Gastroesophageal sphincter (tissue), 4 donors: ENCODE data around the gene FRMD5. TPM values are rescaled to one million over a fixed set of nuclear protein-coding genes. Genes with fewer than 3 reads are reported as not detected.

ENCODE experiments used
- ATAC-seq: fragments of 150-250 bp; one replicate; pipeline ENCODE4 v1.9.1; 2016; ENCODE audit warnings: mild to moderate bottlenecking, moderate library complexity
- H3K27ac ChIP-seq, 4 donors: fragments of 200-600 bp; sonication (generic) in 3 of 4; 1 replicate in 3 of 4; 2 replicates in 1 of 4; pipeline ENCODE4 v1.5.1; 2016 to 2019
- H3K27me3 ChIP-seq: fragments of 200-600 bp; sonication (generic); one replicate; pipeline ENCODE4 v1.5.1; 2019
- H3K36me3 ChIP-seq, 2 donors: fragments of 200-600 bp; sonication (generic); one replicate each; pipeline ENCODE4 v1.5.1; 2019; ENCODE audit warnings: control low read depth in 1 of 2
- H3K4me1 ChIP-seq, 3 donors: fragments of 200-600 bp; sonication (generic); 1 replicate in 2 of 3; 2 replicates in 1 of 3; pipeline ENCODE4 v1.5.1; 2016 to 2019; ENCODE audit warnings: control low read depth in 2 of 3
- H3K4me3 ChIP-seq, 2 donors: fragments of 200-600 bp; sonication (generic); one replicate each; pipeline ENCODE4 v1.5.1; 2019; ENCODE audit warnings: mild to moderate bottlenecking in 1 of 2, moderate library complexity in 1 of 2
- H3K9me3 ChIP-seq, 3 donors: fragments of 200-600 bp; sonication (generic); one replicate each; pipeline ENCODE4 v1.5.1; 2017 to 2019; ENCODE audit warnings: control low read depth in 2 of 3
- EP300 ChIP-seq: sonication (generic); formaldehyde crosslinking; IDR thresholded peaks from one replicate; pipeline ENCODE4 v1.6.1; 2017; ENCODE audit warnings: antibody characterized with exemption, mild to moderate bottlenecking
- POLR2A ChIP-seq, 2 donors: fragments of 450-650 bp; IDR thresholded peaks; one replicate each; pipeline ENCODE4 v1.6.1; 2017; ENCODE audit warnings: antibody characterized with exemption in 2 of 2, mild to moderate bottlenecking in 2 of 2, moderate library complexity in 1 of 2
- POLR2AphosphoS5 ChIP-seq: sonication (generic); formaldehyde crosslinking; IDR thresholded peaks from one replicate; pipeline ENCODE4 v1.6.1; 2017; ENCODE audit warnings: antibody characterized with exemption
- WGBS, 2 donors: methylation state at CpG; one replicate each; pipeline ENCODE4 v1.1.5; 2018; ENCODE audit warnings: low coverage in 1 of 2; 5-methylcytosine and 5-hydroxymethylcytosine counted together
- total RNA-seq, 4 donors: library from RNA; depleted of rRNA; stranded (reverse); fragments of >200 nt; gene quantifications; one replicate each; pipeline ENCODE4 v1.1.0, GENCODE V29; 2016
- TF ChIP-seq, protein P1 (sequence below), 4 experiments: fragments of 200-600 bp in 2 of 4; fragments of 450-650 bp in 2 of 4; sonication (generic) in 1 of 4; IDR thresholded peaks; one replicate each; pipeline ENCODE4 v1.5.1; 2017 to 2019; ENCODE audit warnings: antibody characterized with exemption in 4 of 4, mild to moderate bottlenecking in 2 of 4, moderate library complexity in 2 of 4

Gene FRMD5
- total RNA-seq, 4 donors from 2014 or later, result 0.47 to 1.2 (median 0.90) TPM

DNA sequence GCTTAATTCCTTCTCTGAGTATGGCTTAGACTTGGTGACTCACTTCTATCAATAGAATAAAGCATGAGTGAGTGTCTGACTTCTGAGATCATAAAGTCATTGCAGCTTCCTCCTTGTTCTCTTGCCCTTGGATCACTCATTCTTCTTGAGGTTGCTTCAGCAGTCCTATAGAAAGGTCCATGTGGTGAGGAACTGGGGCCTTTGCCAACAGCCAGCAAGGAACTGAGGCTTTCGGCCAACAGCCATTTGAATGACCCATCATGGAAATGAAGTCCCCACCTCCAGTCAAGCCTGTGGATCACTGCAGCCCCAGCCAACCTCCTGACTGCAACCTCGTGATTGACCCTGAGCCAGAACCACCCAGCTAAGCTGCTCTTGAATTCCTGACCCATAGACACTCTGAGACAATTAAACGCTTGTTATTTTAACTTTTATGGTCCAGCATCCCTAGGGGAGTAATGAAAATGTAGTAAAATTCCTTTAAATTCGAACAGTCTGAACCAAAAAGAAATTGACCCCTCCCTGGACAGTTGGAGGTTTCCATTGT lies 283.8 kb downstream of the FRMD5 start:
- 58 to 95% methylated on average over 3 to 4 of the region's 4 CpGs for WGBS, 2 donors
- TF ChIP-seq POLR2A (IDR thresholded peaks at IDR 0.05) (no peak), POLR2AphosphoS5 (no peak), EP300 (no peak)
- TF ChIP-seq, protein P1, sequence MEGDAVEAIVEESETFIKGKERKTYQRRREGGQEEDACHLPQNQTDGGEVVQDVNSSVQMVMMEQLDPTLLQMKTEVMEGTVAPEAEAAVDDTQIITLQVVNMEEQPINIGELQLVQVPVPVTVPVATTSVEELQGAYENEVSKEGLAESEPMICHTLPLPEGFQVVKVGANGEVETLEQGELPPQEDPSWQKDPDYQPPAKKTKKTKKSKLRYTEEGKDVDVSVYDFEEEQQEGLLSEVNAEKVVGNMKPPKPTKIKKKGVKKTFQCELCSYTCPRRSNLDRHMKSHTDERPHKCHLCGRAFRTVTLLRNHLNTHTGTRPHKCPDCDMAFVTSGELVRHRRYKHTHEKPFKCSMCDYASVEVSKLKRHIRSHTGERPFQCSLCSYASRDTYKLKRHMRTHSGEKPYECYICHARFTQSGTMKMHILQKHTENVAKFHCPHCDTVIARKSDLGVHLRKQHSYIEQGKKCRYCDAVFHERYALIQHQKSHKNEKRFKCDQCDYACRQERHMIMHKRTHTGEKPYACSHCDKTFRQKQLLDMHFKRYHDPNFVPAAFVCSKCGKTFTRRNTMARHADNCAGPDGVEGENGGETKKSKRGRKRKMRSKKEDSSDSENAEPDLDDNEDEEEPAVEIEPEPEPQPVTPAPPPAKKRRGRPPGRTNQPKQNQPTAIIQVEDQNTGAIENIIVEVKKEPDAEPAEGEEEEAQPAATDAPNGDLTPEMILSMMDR (IDR thresholded peaks at IDR 0.05), result no peak
- ATAC-seq, result no peak

DNA sequence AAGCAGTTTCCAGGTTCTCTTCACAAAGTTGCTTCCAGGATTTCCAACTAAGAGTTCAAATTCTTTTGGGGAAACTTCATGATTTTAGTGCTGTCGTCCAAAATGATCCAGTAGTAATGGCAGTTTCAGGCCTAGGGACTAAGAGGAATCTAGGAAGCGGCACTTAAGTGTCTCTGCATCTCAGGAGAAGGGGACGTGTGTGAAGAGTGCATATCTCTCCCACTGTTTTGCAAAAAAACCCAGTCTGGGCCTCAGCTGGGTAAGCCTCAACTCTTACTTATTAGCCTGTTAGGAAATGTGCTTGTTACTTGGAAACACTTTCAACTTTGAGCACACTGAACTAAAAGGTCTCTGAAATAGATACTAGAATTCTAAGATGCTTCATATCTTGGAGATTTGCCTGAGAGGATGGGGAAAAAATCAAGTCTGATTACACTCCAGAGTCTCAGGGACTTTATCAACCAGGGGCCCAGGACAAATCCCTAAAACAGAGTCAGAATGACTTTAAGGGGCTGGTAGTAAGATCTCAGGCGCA lies 286.5 kb downstream of the FRMD5 start:
- 80 to 92% methylated on average over 4 of the region's 4 CpGs for WGBS, 2 donors
- no peaks in the 10 kb centered on the region for H3K36me3 ChIP-seq
- H3K27me3 ChIP-seq, result no peaks in the 10 kb centered on the region
- no peak for ATAC-seq
- TF ChIP-seq POLR2AphosphoS5, result no peak
- TF ChIP-seq EP300, result no peak
- TF ChIP-seq POLR2A (IDR thresholded peaks at IDR 0.05), result no peak
- TF ChIP-seq, protein P1 (IDR thresholded peaks at IDR 0.05), result no peak
- peaks cover 0 to 8% (median 0%) of the 10 kb centered on the region in 3 donors for H3K4me1 ChIP-seq
- H3K4me3 ChIP-seq, result no peak overlapping the region
- no peaks in the 10 kb centered on the region for H3K9me3 ChIP-seq
- no peak overlapping the region for H3K27ac ChIP-seq

More for the DNA sequence above, 283.8 kb downstream of the FRMD5 start:
- Histone ChIP-seq H3K4me3 (no peak overlapping the region), H3K27me3 (no peaks in the 10 kb centered on the region), H3K9me3 (no peaks in the 10 kb centered on the region), H3K4me1 (no peaks in the 10 kb centered on the region), H3K36me3 (no peaks in the 10 kb centered on the region), H3K27ac (no peak overlapping the region)

DNA sequence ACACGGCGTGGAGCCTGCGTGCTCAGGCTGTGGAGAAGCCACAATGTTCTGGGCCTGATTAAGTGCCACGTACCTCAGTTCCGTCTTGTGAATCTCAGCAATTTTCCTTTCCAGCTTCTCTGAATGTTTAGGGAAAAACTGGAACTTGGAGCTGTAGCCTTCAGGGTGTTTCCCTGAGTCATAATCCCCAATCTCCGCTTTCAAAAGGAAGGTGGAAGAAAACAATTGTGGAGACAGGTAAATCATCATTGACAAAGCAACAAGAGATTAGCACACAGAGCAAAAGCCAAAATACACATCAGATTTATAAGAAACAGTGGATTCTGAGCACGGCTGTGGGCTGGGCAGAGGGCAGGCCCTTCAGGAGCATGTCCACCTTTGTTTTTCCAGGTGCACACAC lies 289.3 kb downstream of the FRMD5 start:
- Histone ChIP-seq H3K9me3 (no peaks in the 10 kb centered on the region), H3K4me1 (peaks cover 0 to 8% (median 0%) of the 10 kb centered on the region in 3 donors), H3K36me3 (no peaks in the 10 kb centered on the region), H3K4me3 (no peak overlapping the region), H3K27me3 (no peaks in the 10 kb centered on the region), H3K27ac (no peak overlapping the region)
- TF ChIP-seq EP300 (no peak), POLR2AphosphoS5 (no peak), POLR2A (IDR thresholded peaks at IDR 0.05) (no peak)
- TF ChIP-seq, protein P1 (IDR thresholded peaks at IDR 0.05), result no peak
- ATAC-seq, result no peak
- WGBS, 2 donors, result 91 to 96% methylated on average over 4 of the region's 7 CpGs

DNA sequence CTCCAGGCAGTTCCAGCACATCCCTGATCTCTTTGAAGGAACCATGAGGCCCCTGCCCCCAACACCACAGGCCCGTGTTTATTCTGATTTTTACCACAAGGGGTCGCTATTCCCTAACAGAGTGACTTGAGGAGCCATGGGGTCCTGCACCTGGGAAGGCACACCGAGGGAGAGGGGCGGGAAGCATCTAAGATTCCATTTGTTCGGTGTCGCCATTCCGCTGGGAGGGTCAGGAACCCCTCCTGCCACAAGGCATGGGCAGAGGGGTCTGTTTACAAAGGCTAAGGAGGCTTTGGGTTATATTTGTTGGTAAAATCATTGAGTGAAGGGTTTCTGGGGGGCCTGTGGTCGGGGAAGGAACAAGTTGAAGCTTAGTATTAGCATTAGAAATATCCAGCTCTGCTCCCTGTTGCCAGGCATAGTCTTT lies 291.2 kb downstream of the FRMD5 start:
- H3K4me1 ChIP-seq, result peaks cover 0 to 8% (median 0%) of the 10 kb centered on the region in 3 donors
- ATAC-seq, result peak; percentile 58
- TF ChIP-seq, protein P1 (IDR thresholded peaks at IDR 0.05), result peak in 3 of 4 experiments; percentile 62 to 87 (median 69)
- TF ChIP-seq EP300 (no peak), POLR2AphosphoS5 (no peak), POLR2A (IDR thresholded peaks at IDR 0.05) (no peak)
- no peaks in the 10 kb centered on the region for H3K36me3 ChIP-seq
- no peak overlapping the region for H3K27ac ChIP-seq
- no peak overlapping the region for H3K4me3 ChIP-seq
- no peaks in the 10 kb centered on the region for H3K9me3 ChIP-seq
- no peaks in the 10 kb centered on the region for H3K27me3 ChIP-seq
- 20 to 25% methylated on average over 1 of the region's 8 CpGs for WGBS, 2 donors

DNA sequence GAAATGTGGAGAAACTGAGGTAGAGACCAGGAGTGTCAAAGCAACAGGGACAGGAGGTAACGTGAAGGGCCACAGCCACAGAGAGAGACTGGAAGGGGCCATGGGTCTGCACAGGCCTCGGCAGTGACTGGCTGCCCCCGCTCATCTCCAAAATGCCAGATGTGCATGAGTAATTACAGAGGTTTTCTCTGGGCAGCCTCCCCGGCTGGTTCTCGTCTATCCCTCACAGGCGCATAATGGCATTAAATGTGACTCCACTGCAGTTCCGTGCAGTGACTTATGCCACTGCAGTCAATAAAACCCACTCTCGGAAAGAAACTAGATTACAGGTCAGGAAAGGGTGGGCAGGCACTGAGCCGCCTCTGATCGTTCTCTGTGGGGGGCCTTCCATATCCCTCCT lies 293.6 kb downstream of the FRMD5 start:
- H3K9me3 ChIP-seq, result no peaks in the 10 kb centered on the region
- no peaks in the 10 kb centered on the region for H3K27me3 ChIP-seq
- no peak overlapping the region for H3K4me3 ChIP-seq
- TF ChIP-seq POLR2AphosphoS5 (no peak), EP300 (no peak), POLR2A (IDR thresholded peaks at IDR 0.05) (no peak)
- TF ChIP-seq, protein P1 (IDR thresholded peaks at IDR 0.05), result no peak
- H3K36me3 ChIP-seq, result no peaks in the 10 kb centered on the region
- H3K4me1 ChIP-seq, result peaks cover 0 to 8% (median 0%) of the 10 kb centered on the region in 3 donors
- ATAC-seq, result no peak
- WGBS, 2 donors, result 83 to 89% methylated on average over 3 to 10 of the region's 10 CpGs
- no peak overlapping the region for H3K27ac ChIP-seq
